Measurements from ENCODE around the gene EDC4. TPM values are rescaled to one million over a fixed set of nuclear protein-coding genes. Genes with fewer than 3 reads are reported as not detected.

EDC4 gene
- total RNA-seq = 46.6 and 50.2 TPM in 2 replicates

GRCh38 chr16:67872631-67873434 is at the start of gene EDC4:
Gene EDC4, plus strand, starts transcription at chr16:67873052. Its CDS starts 210 bp downstream, at chr16:67873262.

GRCh38 chr16:67841816-67842508 is 30.9 kb upstream of the EDC4 start, which contains the start of gene THAP11:
Gene THAP11, plus strand, starts transcription at chr16:67842320. Its CDS starts 235 bp downstream, at chr16:67842555.

GRCh38 chr16:67846320-67847063 is 26.4 kb upstream of the EDC4 start, which contains the start of gene NUTF2:
Gene NUTF2, plus strand, starts transcription at chr16:67846933. Its CDS starts 18,198 bp downstream, at chr16:67865131.

GRCh38 chr16:67847064-67847861 is 25.6 kb upstream of the EDC4 start, which contains the start of gene CENPT:
Gene CENPT, minus strand, starts transcription at chr16:67847693. Its CDS starts 13,834 bp downstream, at chr16:67833859.

GRCh38 chr16:67884684-67885083 is 11.8 kb downstream of the EDC4 start, which contains the start of gene NRN1L:
Gene NRN1L, plus strand, starts transcription at chr16:67884885. Its CDS starts 19 bp downstream, at chr16:67884904.

GRCh38 chr16:67892899-67893742 is 20.3 kb downstream of the EDC4 start, which contains the start of gene PSKH1:
Gene PSKH1, plus strand, starts transcription at chr16:67893254. Its CDS starts 15,496 bp downstream, at chr16:67908750.

Other genes with a start within 250 kb of the EDC4 start
- gene CARMIL2, start 227.9 kb upstream of the EDC4 start, total RNA-seq = 0.23 and 0.49 TPM in 2 replicates
- 38.0 and 42.5 TPM in 2 replicates for gene ACD, start 212.8 kb upstream of the EDC4 start, total RNA-seq
- 3.8 and 3.9 TPM in 2 replicates for gene PARD6A, start 212.1 kb upstream of the EDC4 start, total RNA-seq
- 14.0 and 20.3 TPM in 2 replicates for gene ENKD1, start 206.3 kb upstream of the EDC4 start, total RNA-seq
- 1.5 and 2.3 TPM in 2 replicates for gene C16orf86, start 206.2 kb upstream of the EDC4 start, total RNA-seq
- gene GFOD2, start 153.7 kb upstream of the EDC4 start, total RNA-seq = 20.0 and 23.6 TPM in 2 replicates
- 4.1 and 5.0 TPM in 2 replicates for gene RANBP10, start 66.5 kb upstream of the EDC4 start, total RNA-seq
- 0.07 and 0.09 TPM in 2 replicates for gene TSNAXIP1, start 66.2 kb upstream of the EDC4 start, total RNA-seq
- gene THAP11, start 30.7 kb upstream of the EDC4 start, total RNA-seq = 38.4 and 46.5 TPM in 2 replicates
- gene NUTF2, start 26.1 kb upstream of the EDC4 start, total RNA-seq = 128 and 387 TPM in 2 replicates
- gene CENPT, start 25.4 kb upstream of the EDC4 start, total RNA-seq = 20.2 and 23.8 TPM in 2 replicates
- 0.60 TPM in 1 of 2 replicates, not detected in the other for gene NRN1L, start 11.8 kb downstream of the EDC4 start, total RNA-seq
- gene PSKH1, start 20.2 kb downstream of the EDC4 start, total RNA-seq = 6.4 and 10.9 TPM in 2 replicates
- gene CTRL, start 58.8 kb downstream of the EDC4 start, total RNA-seq = 1.5 TPM in 1 of 2 replicates, not detected in the other
- gene PSMB10, start 63.8 kb downstream of the EDC4 start, total RNA-seq = 18.6 and 25.6 TPM in 2 replicates
- 3.4 and 7.1 TPM in 2 replicates for gene LCAT, start 71.1 kb downstream of the EDC4 start, total RNA-seq
- 34.3 and 43.0 TPM in 2 replicates for gene SLC12A4, start 95.6 kb downstream of the EDC4 start, total RNA-seq
- not detected in 2 replicates for gene DPEP3, start 107.4 kb downstream of the EDC4 start, total RNA-seq
- gene DPEP2, start 126.4 kb downstream of the EDC4 start, total RNA-seq = not detected in 2 replicates
- gene DPEP2NB, start 142.9 kb downstream of the EDC4 start, total RNA-seq = not detected in 2 replicates
- gene DDX28, start 150.2 kb downstream of the EDC4 start, total RNA-seq = 6.5 and 10.6 TPM in 2 replicates
- 30.4 and 35.0 TPM in 2 replicates for gene DUS2, start 150.2 kb downstream of the EDC4 start, total RNA-seq
- gene NFATC3, start 212.3 kb downstream of the EDC4 start, total RNA-seq = 11.3 and 14.7 TPM in 2 replicates

Measured in airway epithelial cell (primary cell).